Activated CD8-positive, alpha-beta T cell treated with anti-CD3 and anti-CD28 coated beads for 36 hours (primary cell): ENCODE measurements around the gene SEC61A2. TPM values are rescaled to one million over a fixed set of nuclear protein-coding genes. Genes with fewer than 3 reads are reported as not detected.

Experiments used
- ATAC-seq: fragments of 200-7000 bp; cut with Tn5 transposase; one replicate; pipeline ENCODE4 v1.10.0; 2021; ENCODE audit warnings: mild to moderate bottlenecking, moderate library complexity
- CTCF ChIA-PET: fragments of 350-600 bp; sonication (Branson Sonifier 250); formaldehyde crosslinking; loops from one replicate; lab custom pipeline; 2021; ENCODE audit warnings: antibody characterized with exemption; lab: Charles Lee
- POLR2A ChIA-PET: fragments of 350-600 bp; sonication (Branson Sonifier 250); formaldehyde crosslinking; loops from one replicate; lab custom pipeline; 2021; ENCODE audit warnings: antibody characterized with exemption; lab: Charles Lee
- DNase-seq: peaks from one replicate; pipeline ENCODE4 v3.0.0-alpha.2; 2020
- H3K27ac Mint-ChIP-seq: one replicate; pipeline ENCODE4 v1.8.0; 2021; ENCODE audit warnings: mild to moderate bottlenecking, mixed read lengths
- H3K27me3 Mint-ChIP-seq: one replicate; pipeline ENCODE4 v1.8.0; 2021; ENCODE audit warnings: mixed read lengths
- H3K36me3 Mint-ChIP-seq: one replicate; pipeline ENCODE4 v1.8.0; 2021; ENCODE audit warnings: low read depth, mixed read lengths
- H3K4me1 Mint-ChIP-seq: one replicate; pipeline ENCODE4 v1.8.0; 2021; ENCODE audit warnings: low read depth, mixed read lengths
- H3K4me3 Mint-ChIP-seq: one replicate; pipeline ENCODE4 v1.8.0; 2021; ENCODE audit warnings: mild to moderate bottlenecking, moderate library complexity, mixed read lengths
- H3K9me3 Mint-ChIP-seq: one replicate; pipeline ENCODE4 v1.8.0; 2021; ENCODE audit warnings: mixed read lengths
- intact Hi-C: fragments of 100-400 bp; cut with micrococcal nuclease; formaldehyde crosslinking; loops from one replicate; pipeline ENCODE4 v1.10.0; 2022
- total RNA-seq, 2 experiments: library from RNA; stranded (reverse); gene quantifications; one replicate each; pipeline ENCODE4 v1.2.3, GENCODE V29; 2021
- TF ChIP-seq, protein P1 (sequence below): fragments of 200-600 bp; IDR thresholded peaks from one replicate; pipeline ENCODE4 v1.8.0; 2022; ENCODE audit warnings: antibody characterized with exemption, mild to moderate bottlenecking

The SEC61A2 gene
- 10 to 100 TPM; 10.8 to 12.0 TPM for total RNA-seq

DNA sequence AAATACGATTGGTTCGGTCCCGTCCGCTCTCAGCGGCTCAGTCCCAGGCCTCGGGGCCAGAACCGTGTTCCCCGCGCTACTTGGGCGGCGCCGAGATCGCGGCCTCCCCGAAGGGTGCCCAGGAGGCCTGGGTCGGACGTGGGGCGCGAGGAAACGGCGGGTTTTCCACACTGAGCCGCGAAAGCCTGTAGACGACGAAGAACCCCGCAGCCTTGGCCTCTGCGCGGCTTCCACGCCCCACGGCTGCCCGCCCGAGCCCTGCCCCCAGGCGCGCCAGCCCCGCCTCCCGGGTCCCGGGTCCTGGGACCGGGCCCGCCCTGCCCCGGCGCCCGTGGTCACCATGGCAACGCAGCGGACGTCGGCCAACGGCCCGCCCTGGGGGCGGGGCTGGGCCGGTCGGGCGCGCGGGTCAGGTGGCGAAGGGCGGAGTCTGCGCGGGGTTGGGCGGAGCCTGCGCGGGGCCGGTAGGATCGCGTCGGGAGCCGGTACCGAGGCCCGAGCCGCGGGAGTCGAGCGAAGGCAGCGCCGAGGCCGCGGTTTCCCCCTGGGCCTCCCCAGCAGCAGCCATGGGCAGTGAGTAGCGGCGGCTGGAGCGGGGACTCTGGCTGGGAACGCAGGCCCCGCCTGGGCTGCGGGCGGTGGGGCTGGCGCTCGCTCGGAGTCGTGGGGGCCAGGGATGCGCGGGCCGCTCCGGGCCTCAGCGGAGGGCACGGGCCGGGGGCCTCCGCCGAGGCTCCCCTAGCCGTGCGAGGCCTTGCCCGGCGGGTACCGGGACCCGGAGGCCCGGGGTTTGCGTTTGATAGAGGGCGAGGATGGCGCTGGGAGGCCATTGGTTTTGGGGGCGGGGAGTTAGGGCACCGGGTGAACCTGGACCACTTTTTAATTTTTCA is at the start of gene SEC61A2:
SEC61A2 (plus strand) TSS at position 456 of the 890 bp plus-strand sequence; CDS start at position 567, 111 bp downstream.
- ATAC-seq (peak; percentile 96), DNase-seq (peak; percentile 96)
- intact Hi-C loops, result loop anchor here (2.0 to 10.0 kb wide), 2 partner anchors 61 to 85 kb away; partner anchors contain the start of genes DHTKD1 and UPF2
- peak within 1 kb of the TSS; percentile 88 for H3K4me3 Mint-ChIP-seq
- no peaks in the 10 kb centered on the region for H3K27me3 Mint-ChIP-seq
- peak within 1 kb of the TSS; percentile 78 for H3K27ac Mint-ChIP-seq
- TF ChIP-seq, protein P1, sequence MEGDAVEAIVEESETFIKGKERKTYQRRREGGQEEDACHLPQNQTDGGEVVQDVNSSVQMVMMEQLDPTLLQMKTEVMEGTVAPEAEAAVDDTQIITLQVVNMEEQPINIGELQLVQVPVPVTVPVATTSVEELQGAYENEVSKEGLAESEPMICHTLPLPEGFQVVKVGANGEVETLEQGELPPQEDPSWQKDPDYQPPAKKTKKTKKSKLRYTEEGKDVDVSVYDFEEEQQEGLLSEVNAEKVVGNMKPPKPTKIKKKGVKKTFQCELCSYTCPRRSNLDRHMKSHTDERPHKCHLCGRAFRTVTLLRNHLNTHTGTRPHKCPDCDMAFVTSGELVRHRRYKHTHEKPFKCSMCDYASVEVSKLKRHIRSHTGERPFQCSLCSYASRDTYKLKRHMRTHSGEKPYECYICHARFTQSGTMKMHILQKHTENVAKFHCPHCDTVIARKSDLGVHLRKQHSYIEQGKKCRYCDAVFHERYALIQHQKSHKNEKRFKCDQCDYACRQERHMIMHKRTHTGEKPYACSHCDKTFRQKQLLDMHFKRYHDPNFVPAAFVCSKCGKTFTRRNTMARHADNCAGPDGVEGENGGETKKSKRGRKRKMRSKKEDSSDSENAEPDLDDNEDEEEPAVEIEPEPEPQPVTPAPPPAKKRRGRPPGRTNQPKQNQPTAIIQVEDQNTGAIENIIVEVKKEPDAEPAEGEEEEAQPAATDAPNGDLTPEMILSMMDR, result no peak
- H3K36me3 Mint-ChIP-seq, result peaks cover 14% of the 10 kb centered on the region
- H3K4me1 Mint-ChIP-seq, result peaks cover 21% of the 10 kb centered on the region
- no peaks in the 10 kb centered on the region for H3K9me3 Mint-ChIP-seq
- ChIA-PET CTCF (interaction anchor here (0.8 to 1.4 kb wide), 8 partner anchors 13 to 340 kb away, joined by 3 to 5 read pairs (median 3); partner anchors contain the start of gene DHTKD1), POLR2A (interaction anchor here (0.5 to 1.9 kb wide), 7 partner anchors 50 to 227 kb away, joined by 3 to 8 read pairs (median 4); partner anchors contain the start of genes CDC123, NUDT5 and UPF2)

DNA sequence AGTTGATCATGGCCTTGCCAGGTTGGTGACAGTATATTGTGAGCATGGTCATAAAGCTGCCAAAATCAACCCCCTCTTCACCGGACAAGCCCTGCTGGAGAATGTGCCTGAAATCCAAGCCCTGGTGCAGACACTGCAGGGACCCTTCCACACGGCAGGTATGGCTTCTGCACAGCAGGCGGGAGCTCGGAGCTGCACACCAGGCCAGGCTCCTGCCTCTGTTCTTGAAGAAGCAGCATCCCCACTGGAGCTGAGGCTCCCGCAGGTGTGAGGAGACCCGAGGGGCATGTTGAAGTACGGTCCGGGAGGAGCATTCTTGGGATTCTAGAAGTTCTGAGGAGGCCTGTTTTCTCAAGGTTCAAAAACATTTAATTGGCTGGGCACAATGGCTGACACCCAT is 48.0 kb upstream of the SEC61A2 start:
- Mint-ChIP-seq H3K27ac (no peak overlapping the region), H3K4me3 (no peak overlapping the region), H3K36me3 (peaks cover 6% of the 10 kb centered on the region), H3K27me3 (no peaks in the 10 kb centered on the region), H3K4me1 (no peaks in the 10 kb centered on the region), H3K9me3 (no peaks in the 10 kb centered on the region)
- ATAC-seq (no peak), DNase-seq (no peak)
- TF ChIP-seq, protein P1, result no peak
- intact Hi-C loops, result no loop called here
- POLR2A ChIA-PET, result no interaction called here
- CTCF ChIA-PET, result no interaction called here

DNA sequence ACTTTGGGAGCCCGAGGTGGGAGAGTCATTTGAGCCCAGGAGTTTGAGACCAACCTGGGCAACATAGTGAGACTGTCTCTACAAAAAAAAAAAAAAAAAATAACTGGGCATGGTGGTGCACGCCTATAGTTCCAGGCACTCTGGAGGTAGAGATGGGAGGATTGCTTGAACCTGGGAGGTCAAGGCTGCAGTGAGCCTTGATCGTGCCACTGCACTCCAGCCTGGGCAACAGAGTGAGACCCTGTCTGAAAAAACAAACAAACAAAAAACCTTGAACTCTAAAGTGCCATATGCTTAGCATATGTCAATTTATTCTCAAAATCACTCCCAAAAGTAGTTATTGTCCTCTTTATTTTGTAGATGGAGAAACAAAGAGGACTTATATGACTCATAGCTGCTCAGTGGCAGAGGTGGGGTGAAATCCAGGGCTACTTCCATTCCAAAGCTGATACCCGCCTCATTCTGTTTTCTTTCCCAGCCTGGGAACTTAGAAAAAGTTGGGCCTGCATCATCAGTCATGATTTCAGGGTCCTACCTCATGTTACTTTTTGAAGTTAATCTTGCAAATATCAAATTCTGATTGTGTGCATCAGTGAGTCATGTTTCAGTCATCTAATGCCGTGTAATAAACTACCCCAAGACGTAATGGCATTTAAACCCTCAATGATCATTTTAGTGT is 47.5 kb upstream of the SEC61A2 start:
- no peak for DNase-seq
- ChIA-PET POLR2A (no interaction called here), CTCF (interaction anchor here (0.9 kb wide), 1 partner anchor 700 kb away, joined by 3 read pairs; no protein-coding TSS in a partner anchor)
- no peaks in the 10 kb centered on the region for H3K9me3 Mint-ChIP-seq
- intact Hi-C loops, result no loop called here
- H3K27me3 Mint-ChIP-seq, result no peaks in the 10 kb centered on the region
- H3K36me3 Mint-ChIP-seq, result peaks cover 9% of the 10 kb centered on the region
- H3K4me3 Mint-ChIP-seq, result no peak overlapping the region
- H3K27ac Mint-ChIP-seq, result no peak overlapping the region
- TF ChIP-seq, protein P1, result no peak
- H3K4me1 Mint-ChIP-seq, result no peaks in the 10 kb centered on the region
- ATAC-seq, result no peak

DNA sequence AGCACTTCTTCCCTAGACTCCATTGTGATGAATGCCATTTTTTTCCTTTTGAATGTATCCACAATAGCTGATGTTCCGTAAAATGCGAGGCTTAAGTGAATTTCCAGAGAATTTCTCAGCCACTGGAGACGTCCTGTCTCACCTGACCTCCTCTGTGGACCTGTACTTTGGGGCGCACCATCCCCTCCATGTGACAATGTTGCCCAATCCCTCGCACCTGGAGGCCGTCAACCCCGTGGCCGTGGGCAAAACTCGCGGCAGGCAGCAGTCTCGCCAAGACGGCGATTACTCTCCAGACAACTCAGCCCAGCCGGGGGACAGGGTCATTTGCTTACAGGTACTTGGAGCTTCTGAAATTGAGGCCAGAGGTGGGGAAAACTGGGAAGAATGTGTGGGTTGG is 40.6 kb upstream of the SEC61A2 start:
- ChIA-PET CTCF (interaction anchor here (1.2 kb wide), 1 partner anchor 102 kb away, joined by 3 read pairs; no protein-coding TSS in a partner anchor), POLR2A (no interaction called here)
- Mint-ChIP-seq H3K27me3 (no peaks in the 10 kb centered on the region), H3K4me3 (no peak overlapping the region), H3K9me3 (no peaks in the 10 kb centered on the region), H3K4me1 (no peaks in the 10 kb centered on the region), H3K27ac (no peak overlapping the region), H3K36me3 (peaks cover 20% of the 10 kb centered on the region)
- DNase-seq (no peak), ATAC-seq (no peak)
- intact Hi-C loops, result no loop called here
- TF ChIP-seq, protein P1, result no peak
